ENCODE data around the gene DBP. TPM values are rescaled to one million over a fixed set of nuclear protein-coding genes. Genes with fewer than 3 reads are reported as not detected.
"Not testable (repeated sequence)": the region's sequence is repeated elsewhere in the genome, so short reads cannot be mapped to it uniquely, and the experiment has no call there.

DBP gene
- total RNA-seq, 1 donor from 2014 or later = 2.9 TPM

DNA sequence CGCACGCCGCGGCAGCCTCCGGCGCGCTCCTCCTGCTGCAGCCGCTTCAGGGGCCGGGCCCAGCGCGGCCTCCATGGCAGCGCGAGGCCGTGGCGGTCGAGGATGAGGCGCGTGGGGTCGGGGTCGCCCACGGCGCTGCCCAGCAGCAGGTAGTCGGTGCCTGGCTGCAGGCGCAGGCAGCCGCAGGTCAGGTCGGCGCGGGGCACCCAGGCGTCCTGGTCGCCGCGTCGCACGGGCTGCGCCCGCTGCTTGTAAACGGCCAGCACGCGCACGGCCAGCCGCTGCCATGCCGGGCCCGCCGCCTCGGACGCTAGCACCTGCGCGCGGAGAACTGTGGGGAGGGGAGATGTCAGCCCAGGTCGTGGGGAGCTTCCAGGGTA lies 24.5 kb upstream of the DBP start:
- Mint-ChIP-seq H3K36me3 (ENCODE audit: unreplicated experiment) (no peaks in the 10 kb centered on the region), H3K27me3 (ENCODE audit: unreplicated experiment) (peaks cover 2% of the 10 kb centered on the region), H3K9me3 (ENCODE audit: unreplicated experiment) (no peaks in the 10 kb centered on the region), H3K4me1 (ENCODE audit: low read depth, unreplicated experiment) (peaks cover 1% of the 10 kb centered on the region), H3K4me3 (ENCODE audit: unreplicated experiment) (no peak overlapping the region), H3K27ac (ENCODE audit: unreplicated experiment) (no peak overlapping the region)
- TF ChIP-seq, protein P1, sequence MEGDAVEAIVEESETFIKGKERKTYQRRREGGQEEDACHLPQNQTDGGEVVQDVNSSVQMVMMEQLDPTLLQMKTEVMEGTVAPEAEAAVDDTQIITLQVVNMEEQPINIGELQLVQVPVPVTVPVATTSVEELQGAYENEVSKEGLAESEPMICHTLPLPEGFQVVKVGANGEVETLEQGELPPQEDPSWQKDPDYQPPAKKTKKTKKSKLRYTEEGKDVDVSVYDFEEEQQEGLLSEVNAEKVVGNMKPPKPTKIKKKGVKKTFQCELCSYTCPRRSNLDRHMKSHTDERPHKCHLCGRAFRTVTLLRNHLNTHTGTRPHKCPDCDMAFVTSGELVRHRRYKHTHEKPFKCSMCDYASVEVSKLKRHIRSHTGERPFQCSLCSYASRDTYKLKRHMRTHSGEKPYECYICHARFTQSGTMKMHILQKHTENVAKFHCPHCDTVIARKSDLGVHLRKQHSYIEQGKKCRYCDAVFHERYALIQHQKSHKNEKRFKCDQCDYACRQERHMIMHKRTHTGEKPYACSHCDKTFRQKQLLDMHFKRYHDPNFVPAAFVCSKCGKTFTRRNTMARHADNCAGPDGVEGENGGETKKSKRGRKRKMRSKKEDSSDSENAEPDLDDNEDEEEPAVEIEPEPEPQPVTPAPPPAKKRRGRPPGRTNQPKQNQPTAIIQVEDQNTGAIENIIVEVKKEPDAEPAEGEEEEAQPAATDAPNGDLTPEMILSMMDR (IDR thresholded peaks at IDR 0.05; ENCODE audit: partially characterized antibody, unreplicated experiment) = no peak
- DNase-seq = no peak

DNA sequence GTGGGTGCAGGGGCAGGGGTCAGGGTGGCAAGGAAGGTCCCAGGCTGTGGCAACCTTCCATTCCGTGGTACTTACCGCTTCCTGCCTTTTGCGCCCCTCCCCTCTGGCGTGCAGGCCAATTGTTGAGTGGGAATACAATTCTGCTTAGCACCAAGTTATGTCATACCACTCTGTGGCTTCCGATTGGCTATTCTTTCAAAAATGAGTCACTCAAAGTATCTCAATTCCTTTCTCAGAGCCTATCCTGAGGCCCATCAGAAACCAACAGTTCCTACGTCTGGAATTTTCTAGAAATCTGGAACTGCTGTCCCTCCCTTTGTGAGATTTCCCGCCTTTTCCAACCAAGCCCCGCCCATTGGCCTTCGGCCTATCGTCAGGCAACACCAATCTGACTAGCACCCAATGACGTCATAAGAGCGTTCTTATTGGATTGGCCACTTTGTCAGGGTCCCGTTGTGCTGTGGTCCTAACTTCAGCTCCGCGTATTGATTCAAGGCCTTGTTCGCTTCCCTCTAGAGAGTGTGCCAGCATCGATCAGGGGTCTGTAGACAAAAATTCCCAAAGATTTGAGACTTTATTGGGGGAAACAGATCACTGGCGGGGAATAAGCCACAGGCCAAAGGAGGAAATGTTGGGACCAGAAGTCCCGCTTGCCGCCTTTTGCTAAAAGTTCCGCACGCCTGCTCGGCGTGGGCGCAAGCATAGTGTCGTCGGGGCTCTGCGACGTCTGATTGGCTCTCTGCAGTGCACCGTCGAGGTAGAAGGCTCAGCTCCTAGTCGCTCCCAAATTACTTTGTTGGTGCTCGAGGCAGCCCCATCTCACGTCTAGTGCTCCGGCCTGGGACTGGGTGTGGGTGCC lies 23.9 kb upstream of the DBP start:
- H3K36me3 Mint-ChIP-seq (ENCODE audit: unreplicated experiment) = no peaks in the 10 kb centered on the region
- TF ChIP-seq, protein P1 (IDR thresholded peaks at IDR 0.05; ENCODE audit: partially characterized antibody, unreplicated experiment) = no peak
- H3K4me1 Mint-ChIP-seq (ENCODE audit: low read depth, unreplicated experiment) = peaks cover 1% of the 10 kb centered on the region
- H3K27me3 Mint-ChIP-seq (ENCODE audit: unreplicated experiment) = peaks cover 2% of the 10 kb centered on the region
- H3K9me3 Mint-ChIP-seq (ENCODE audit: unreplicated experiment) = no peaks in the 10 kb centered on the region
- peak; percentile 58 for DNase-seq
- no peak overlapping the region for H3K27ac Mint-ChIP-seq (ENCODE audit: unreplicated experiment)
- no peak overlapping the region for H3K4me3 Mint-ChIP-seq (ENCODE audit: unreplicated experiment)

DNA sequence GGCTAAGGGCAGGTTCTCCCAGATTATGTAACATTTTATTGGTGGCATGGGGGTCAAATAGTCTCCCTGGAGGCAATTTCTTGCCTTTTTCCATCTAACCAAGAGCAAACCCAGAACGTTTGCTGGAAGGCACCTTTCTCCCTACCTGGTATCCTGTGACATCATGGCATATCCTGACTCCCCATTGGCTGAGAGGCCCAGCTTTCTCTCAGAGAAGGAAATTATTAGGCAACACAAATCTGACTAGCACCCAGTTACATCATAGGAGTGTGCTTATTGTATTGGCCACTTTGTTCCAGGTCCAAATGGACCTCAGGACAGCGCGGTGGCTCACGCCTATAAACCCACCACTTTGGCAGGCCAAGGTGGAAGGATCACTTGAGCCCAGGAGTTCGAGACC lies 22.6 kb upstream of the DBP start:
- no peaks in the 10 kb centered on the region for H3K36me3 Mint-ChIP-seq (ENCODE audit: unreplicated experiment)
- DNase-seq = no peak
- H3K4me3 Mint-ChIP-seq (ENCODE audit: unreplicated experiment) = no peak overlapping the region

DNA sequence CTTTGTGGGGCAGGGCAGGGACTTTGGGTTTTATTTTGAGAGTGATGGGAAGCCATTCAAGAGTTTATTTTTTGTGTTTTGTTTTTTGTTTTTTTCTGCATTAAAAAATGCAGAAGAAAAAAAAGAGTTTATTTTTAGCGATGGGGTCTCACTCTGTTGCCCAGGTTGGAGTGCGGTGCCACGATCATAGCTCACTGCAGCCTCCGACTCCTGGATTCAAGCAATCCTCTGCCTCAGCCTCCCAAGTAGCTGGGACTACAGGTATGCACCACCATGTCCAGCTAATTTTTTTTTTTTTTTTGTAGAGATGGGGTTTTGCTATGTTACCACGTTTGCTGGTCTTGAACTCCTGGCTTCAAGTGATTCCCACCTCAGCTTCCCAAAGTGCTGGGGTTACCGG lies 21.3 kb upstream of the DBP start:
- no peaks in the 10 kb centered on the region for H3K36me3 Mint-ChIP-seq (ENCODE audit: unreplicated experiment)
- H3K4me3 Mint-ChIP-seq (ENCODE audit: unreplicated experiment) = peak overlapping the region; percentile 14
- H3K9me3 Mint-ChIP-seq (ENCODE audit: unreplicated experiment) = peaks cover 1% of the 10 kb centered on the region
- no peak overlapping the region for H3K27ac Mint-ChIP-seq (ENCODE audit: unreplicated experiment)
- peaks cover 3% of the 10 kb centered on the region for H3K4me1 Mint-ChIP-seq (ENCODE audit: low read depth, unreplicated experiment)
- DNase-seq = no peak
- peaks cover 4% of the 10 kb centered on the region for H3K27me3 Mint-ChIP-seq (ENCODE audit: unreplicated experiment)
- TF ChIP-seq, protein P1 (IDR thresholded peaks at IDR 0.05; ENCODE audit: partially characterized antibody, unreplicated experiment) = no peak

More for the DNA sequence above, 22.6 kb upstream of the DBP start:
- no peak overlapping the region for H3K27ac Mint-ChIP-seq (ENCODE audit: unreplicated experiment)
- peaks cover 3% of the 10 kb centered on the region for H3K4me1 Mint-ChIP-seq (ENCODE audit: low read depth, unreplicated experiment)
- peaks cover 1% of the 10 kb centered on the region for H3K9me3 Mint-ChIP-seq (ENCODE audit: unreplicated experiment)
- TF ChIP-seq, protein P1 (IDR thresholded peaks at IDR 0.05; ENCODE audit: partially characterized antibody, unreplicated experiment) = no peak
- peaks cover 2% of the 10 kb centered on the region for H3K27me3 Mint-ChIP-seq (ENCODE audit: unreplicated experiment)

DNA sequence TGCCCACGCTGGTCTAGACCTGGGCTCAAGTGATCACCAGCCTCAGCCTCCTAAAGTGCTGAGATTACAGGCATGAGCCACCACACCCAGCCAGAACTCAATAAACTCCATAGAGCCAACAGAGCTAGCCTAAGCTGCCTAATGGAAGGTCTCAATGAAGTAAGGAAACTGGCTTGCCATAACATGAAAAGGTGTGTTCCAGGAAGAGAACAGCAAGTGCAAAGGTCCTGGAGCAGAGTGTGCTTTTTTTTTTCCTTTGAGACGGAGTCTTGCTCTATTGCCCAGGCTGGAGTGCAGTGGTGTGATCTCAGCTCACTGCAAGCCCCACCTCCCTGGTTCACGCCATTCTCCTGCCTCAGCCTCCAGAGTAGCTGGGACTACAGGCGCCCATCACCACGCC lies 20.6 kb upstream of the DBP start:
- not testable (repeated sequence) for H3K9me3 Mint-ChIP-seq (ENCODE audit: unreplicated experiment); H3K4me3 Mint-ChIP-seq (ENCODE audit: unreplicated experiment); H3K27me3 Mint-ChIP-seq (ENCODE audit: unreplicated experiment); H3K27ac Mint-ChIP-seq (ENCODE audit: unreplicated experiment); H3K36me3 Mint-ChIP-seq (ENCODE audit: unreplicated experiment); H3K4me1 Mint-ChIP-seq (ENCODE audit: low read depth, unreplicated experiment); DNase-seq
